Activated naive CD4-positive, alpha-beta T cell treated with anti-CD3 and anti-CD28 coated beads, Interleukin-2, amount 50 U/mL, for 24 hours (primary cell): ENCODE measurements around the gene ZNF821.
"Not testable (repeated sequence)": the region's sequence is repeated elsewhere in the genome, so short reads cannot be mapped to it uniquely, and the experiment has no call there.

ENCODE experiments used
- H3K27ac Mint-ChIP-seq: one replicate; pipeline ENCODE4 v1.8.0; 2021; ENCODE audit warnings: mild to moderate bottlenecking, mixed read lengths
- H3K27me3 Mint-ChIP-seq: one replicate; pipeline ENCODE4 v1.8.0; 2021; ENCODE audit warnings: mixed read lengths
- H3K36me3 Mint-ChIP-seq: one replicate; pipeline ENCODE4 v1.8.0; 2021; ENCODE audit warnings: mixed read lengths
- H3K4me1 Mint-ChIP-seq: one replicate; pipeline ENCODE4 v1.8.0; 2021; ENCODE audit warnings: mixed read lengths
- H3K4me3 Mint-ChIP-seq: one replicate; pipeline ENCODE4 v1.8.0; 2021; ENCODE audit warnings: mild to moderate bottlenecking, mixed read lengths
- H3K9me3 Mint-ChIP-seq: one replicate; pipeline ENCODE4 v1.8.0; 2021; ENCODE audit warnings: mixed read lengths

The ZNF821 gene

GRCh38 chr16:71811261-71811803, 72.7 kb downstream of the ZNF821 start:
- no peak overlapping the region for H3K4me3 Mint-ChIP-seq
- H3K4me1 Mint-ChIP-seq: peaks cover 21% of the 10 kb centered on the region
- H3K36me3 Mint-ChIP-seq: peaks cover 5% of the 10 kb centered on the region
- H3K27ac Mint-ChIP-seq: peak overlapping the region; percentile 70
- no peaks in the 10 kb centered on the region for H3K9me3 Mint-ChIP-seq
- H3K27me3 Mint-ChIP-seq: no peaks in the 10 kb centered on the region

GRCh38 chr16:71810155-71810530, 73.8 kb downstream of the ZNF821 start:
- H3K27me3 Mint-ChIP-seq, H3K9me3 Mint-ChIP-seq, H3K36me3 Mint-ChIP-seq: not testable (repeated sequence)
- Mint-ChIP-seq H3K27ac (peak overlapping the region; percentile 100), H3K4me1 (peaks cover 27% of the 10 kb centered on the region), H3K4me3 (peak overlapping the region; percentile 99)
